ENCODE data around the gene DPP6.

DNA sequence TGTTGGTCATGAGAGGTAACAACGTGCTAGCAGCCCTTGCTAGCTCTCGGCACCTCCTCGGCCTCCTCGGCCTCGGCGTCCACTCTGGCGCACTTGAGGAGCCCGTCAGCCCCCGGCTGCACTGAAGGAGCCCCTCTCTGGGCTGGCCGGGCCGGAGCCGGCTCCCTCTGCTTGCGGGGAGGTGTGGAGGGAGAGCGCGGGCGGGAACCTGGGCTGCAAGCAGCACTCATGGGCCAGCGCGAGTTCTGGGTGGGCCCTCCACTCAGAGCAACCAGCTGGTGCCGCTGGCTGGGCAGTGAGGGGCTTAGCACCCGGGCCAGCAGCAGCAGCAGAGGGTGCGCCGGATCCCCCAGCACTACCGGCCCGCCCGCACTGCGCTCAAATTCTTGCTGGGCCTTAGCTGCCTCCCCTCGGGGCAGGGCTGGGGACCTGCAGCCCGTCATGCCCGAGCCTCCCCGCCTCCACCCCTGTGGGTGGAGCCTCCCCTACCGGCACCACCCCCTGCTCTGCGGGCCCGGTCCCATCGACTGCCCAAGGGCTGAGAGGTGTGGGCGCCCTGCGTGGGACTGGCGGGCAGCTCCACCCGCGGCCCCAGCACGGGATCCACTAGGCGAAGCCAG is 854.6 kb downstream of the DPP6 start:
- TF ChIP-seq, protein P1, sequence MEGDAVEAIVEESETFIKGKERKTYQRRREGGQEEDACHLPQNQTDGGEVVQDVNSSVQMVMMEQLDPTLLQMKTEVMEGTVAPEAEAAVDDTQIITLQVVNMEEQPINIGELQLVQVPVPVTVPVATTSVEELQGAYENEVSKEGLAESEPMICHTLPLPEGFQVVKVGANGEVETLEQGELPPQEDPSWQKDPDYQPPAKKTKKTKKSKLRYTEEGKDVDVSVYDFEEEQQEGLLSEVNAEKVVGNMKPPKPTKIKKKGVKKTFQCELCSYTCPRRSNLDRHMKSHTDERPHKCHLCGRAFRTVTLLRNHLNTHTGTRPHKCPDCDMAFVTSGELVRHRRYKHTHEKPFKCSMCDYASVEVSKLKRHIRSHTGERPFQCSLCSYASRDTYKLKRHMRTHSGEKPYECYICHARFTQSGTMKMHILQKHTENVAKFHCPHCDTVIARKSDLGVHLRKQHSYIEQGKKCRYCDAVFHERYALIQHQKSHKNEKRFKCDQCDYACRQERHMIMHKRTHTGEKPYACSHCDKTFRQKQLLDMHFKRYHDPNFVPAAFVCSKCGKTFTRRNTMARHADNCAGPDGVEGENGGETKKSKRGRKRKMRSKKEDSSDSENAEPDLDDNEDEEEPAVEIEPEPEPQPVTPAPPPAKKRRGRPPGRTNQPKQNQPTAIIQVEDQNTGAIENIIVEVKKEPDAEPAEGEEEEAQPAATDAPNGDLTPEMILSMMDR (IDR thresholded peaks at IDR 0.05) = no peak
- TF ChIP-seq POLR2A (IDR thresholded peaks at IDR 0.05) = no peak
